ENCODE results near the gene DUSP1.

DUSP1 gene

DNA sequence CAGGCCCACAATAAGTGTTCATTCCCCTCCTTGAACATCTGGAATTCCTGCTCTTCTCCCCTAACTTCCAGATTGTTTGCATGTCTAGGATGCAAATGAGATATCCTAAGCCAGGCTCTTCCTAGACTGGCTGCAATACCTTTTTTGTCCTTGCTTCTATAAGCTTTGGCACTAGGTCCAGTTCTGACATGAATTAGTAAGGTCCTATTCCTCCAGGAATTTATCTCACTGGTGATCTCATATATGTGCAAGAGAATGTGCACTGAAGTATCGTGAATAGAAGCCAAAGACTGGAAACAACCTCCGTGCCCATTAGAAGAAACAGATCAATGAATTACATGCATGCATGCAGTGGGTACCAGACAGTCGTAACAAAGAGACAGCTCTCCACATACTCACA, 25.2 kb downstream of the DUSP1 start:
- TF ChIP-seq, protein P1, sequence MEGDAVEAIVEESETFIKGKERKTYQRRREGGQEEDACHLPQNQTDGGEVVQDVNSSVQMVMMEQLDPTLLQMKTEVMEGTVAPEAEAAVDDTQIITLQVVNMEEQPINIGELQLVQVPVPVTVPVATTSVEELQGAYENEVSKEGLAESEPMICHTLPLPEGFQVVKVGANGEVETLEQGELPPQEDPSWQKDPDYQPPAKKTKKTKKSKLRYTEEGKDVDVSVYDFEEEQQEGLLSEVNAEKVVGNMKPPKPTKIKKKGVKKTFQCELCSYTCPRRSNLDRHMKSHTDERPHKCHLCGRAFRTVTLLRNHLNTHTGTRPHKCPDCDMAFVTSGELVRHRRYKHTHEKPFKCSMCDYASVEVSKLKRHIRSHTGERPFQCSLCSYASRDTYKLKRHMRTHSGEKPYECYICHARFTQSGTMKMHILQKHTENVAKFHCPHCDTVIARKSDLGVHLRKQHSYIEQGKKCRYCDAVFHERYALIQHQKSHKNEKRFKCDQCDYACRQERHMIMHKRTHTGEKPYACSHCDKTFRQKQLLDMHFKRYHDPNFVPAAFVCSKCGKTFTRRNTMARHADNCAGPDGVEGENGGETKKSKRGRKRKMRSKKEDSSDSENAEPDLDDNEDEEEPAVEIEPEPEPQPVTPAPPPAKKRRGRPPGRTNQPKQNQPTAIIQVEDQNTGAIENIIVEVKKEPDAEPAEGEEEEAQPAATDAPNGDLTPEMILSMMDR (IDR thresholded peaks at IDR 0.05; ENCODE audit: insufficient read depth, low read length, poor library complexity, severe bottlenecking) = no peak
- no peak overlapping the region for H3K4me3 ChIP-seq (replicated peaks; ENCODE audit: low read depth, low read length)
- H3K36me3 ChIP-seq (ENCODE audit: control insufficient read depth, insufficient read depth, low read length) = no peaks in the 10 kb centered on the region
- DNase-seq (ENCODE audit: extremely low read depth, insufficient read length) = no peak
- H3K27me3 ChIP-seq (replicated peaks; ENCODE audit: control insufficient read depth, insufficient read depth, low read length) = no peaks in the 10 kb centered on the region

DNA sequence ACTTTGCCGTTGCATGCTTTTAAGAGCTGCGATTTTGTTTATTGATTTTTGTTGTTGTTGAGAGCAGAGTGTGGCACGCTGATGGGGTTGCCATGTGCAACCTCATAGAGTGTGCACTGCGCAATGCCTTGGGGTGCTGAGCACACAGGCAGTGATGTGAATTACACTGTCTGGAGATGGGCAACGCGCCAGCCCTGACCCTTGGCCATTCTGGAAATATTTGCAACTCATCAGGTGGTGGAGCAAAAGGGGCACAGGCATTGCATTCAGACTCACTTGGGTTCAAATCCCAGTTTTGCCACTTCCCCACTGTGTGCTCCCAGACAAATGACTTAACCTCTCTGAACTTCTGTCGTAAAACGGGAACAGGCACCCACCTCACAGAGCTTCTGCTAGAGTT, 25.6 kb downstream of the DUSP1 start:
- no peaks in the 10 kb centered on the region for H3K36me3 ChIP-seq (ENCODE audit: control insufficient read depth, insufficient read depth, low read length)
- no peak overlapping the region for H3K4me3 ChIP-seq (replicated peaks; ENCODE audit: low read depth, low read length)
- TF ChIP-seq, protein P1 (IDR thresholded peaks at IDR 0.05; ENCODE audit: insufficient read depth, low read length, poor library complexity, severe bottlenecking) = no peak
- no peak for DNase-seq (ENCODE audit: extremely low read depth, insufficient read length)
- no peaks in the 10 kb centered on the region for H3K27me3 ChIP-seq (replicated peaks; ENCODE audit: control insufficient read depth, insufficient read depth, low read length)

DNA sequence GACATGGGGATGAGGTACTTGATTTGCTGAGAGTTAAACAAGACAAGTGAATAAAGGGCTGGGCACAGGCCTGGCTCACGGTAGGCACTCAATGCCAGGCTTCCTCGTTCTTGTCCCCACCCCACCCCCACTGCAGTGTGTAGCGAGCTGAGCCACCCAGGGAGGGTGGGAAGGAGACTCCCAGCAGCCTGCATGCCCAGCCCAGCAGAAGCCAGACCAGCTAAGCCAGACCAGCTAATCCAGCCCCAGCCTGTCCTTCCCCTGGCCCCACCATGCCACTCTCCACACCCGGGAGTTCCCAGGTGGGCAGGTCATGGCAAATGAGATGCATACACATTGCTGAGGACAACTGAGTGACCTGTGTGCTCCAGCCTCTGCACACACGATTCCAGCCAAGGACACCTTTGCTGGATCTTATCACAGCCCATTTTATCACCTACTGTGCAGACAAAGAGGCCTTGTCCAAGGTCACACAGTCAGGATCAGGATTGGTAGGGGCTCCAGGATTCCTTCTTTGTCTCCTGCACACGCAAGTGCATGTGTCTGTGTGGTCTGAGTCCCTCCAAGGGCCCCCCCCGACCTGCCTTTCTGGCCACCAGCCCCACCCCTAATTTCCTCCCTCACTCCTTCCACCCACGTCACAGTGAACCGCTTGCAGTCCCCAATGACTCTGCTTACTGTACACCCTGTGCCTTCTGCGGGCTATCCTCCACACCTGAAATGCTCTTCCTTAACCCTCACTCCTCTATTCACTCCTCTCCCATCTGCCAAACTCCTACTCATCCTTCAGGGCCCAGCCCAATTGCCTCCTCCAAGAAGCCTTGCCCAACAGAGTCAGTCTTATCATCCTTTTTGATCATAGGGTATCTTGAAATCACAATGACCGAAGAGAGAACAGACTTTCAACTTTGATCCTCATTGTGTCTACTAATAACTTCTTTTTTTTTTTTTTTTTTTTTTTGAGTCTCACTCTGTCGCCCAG, 26.6 kb downstream of the DUSP1 start:
- H3K36me3 ChIP-seq (ENCODE audit: control insufficient read depth, insufficient read depth, low read length) = no peaks in the 10 kb centered on the region
- no peak for DNase-seq (ENCODE audit: extremely low read depth, insufficient read length)
- TF ChIP-seq, protein P1 (IDR thresholded peaks at IDR 0.05; ENCODE audit: insufficient read depth, low read length, poor library complexity, severe bottlenecking) = no peak
- H3K27me3 ChIP-seq (replicated peaks; ENCODE audit: control insufficient read depth, insufficient read depth, low read length) = no peaks in the 10 kb centered on the region
- no peak overlapping the region for H3K4me3 ChIP-seq (replicated peaks; ENCODE audit: low read depth, low read length)

DNA sequence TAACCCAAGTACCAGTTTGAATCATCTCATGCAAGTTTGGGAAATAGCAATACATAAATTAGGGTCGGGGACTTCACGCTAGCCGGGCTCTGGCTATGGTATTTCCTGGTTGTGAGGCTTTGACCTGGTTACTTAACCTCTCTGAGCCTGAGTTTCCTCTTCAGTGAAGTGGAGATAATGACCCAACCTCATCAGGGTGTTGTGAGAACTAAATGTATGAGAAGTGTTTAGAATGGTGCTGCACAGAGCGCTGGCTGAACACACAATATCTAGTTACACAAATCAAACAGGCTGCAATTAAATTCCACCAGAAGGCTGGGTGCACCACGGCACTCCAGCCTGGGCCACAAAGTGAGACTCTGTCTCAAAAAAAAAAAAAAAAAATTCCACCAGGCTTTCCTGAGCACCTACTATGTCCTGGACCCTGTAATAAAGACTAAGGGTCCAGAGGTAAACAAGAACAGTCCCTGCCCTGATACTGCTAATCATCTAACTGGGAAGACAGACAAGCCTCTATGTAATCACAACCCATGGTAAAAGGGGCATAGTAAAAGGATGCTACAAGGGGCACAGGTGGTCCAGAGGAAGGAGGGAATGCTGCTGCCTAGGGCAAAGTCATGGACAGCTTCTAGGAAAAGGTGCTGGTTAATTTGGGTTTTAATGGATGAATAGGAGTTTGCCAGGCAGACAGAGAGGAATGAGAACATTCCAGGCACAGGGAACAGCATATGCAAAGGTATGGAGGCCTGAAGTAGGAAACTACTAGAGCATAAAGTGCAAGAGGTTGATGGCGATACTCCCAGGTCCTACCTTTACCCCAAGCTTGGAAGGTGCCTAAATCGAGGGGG, 27.7 kb downstream of the DUSP1 start:
- Histone ChIP-seq H3K27me3 (replicated peaks; ENCODE audit: control insufficient read depth, insufficient read depth, low read length) (no peaks in the 10 kb centered on the region), H3K36me3 (ENCODE audit: control insufficient read depth, insufficient read depth, low read length) (no peaks in the 10 kb centered on the region), H3K4me3 (replicated peaks; ENCODE audit: low read depth, low read length) (no peak overlapping the region)
- TF ChIP-seq, protein P1 (IDR thresholded peaks at IDR 0.05; ENCODE audit: insufficient read depth, low read length, poor library complexity, severe bottlenecking) = no peak
- no peak for DNase-seq (ENCODE audit: extremely low read depth, insufficient read length)

DNA sequence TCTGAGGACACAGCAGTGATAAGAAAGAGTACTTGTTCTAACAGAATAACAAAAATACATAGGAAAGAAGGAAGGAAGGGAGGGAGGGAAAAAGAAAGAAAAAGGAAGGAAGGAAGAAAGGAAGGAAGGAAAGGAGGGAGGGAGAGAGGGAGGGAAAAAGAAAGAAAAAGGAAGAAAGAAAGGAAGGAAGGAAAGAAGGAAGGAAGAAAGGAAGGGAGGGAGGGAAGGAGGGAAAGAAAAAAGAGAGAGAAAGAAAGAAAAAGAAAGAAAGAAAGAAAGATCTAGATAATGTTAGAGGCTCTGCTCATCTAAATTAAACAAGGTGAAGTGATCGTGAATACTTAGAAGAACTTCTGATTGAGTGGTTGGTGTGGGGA, 29.8 kb downstream of the DUSP1 start:
- TF ChIP-seq, protein P1 (IDR thresholded peaks at IDR 0.05; ENCODE audit: insufficient read depth, low read length, poor library complexity, severe bottlenecking) = no peak
- no peak overlapping the region for H3K4me3 ChIP-seq (replicated peaks; ENCODE audit: low read depth, low read length)
- DNase-seq (ENCODE audit: extremely low read depth, insufficient read length) = no peak
- H3K27me3 ChIP-seq (replicated peaks; ENCODE audit: control insufficient read depth, insufficient read depth, low read length) = no peaks in the 10 kb centered on the region
- H3K36me3 ChIP-seq (ENCODE audit: control insufficient read depth, insufficient read depth, low read length) = no peaks in the 10 kb centered on the region

All from GM06990 (cell line).